Right lobe of liver (tissue), 4 donors: ENCODE data around the gene CLCA2.

Source experiments
- POLR2A ChIP-seq: fragments of 450-650 bp; IDR thresholded peaks from one replicate; pipeline ENCODE4 v1.6.1; 2017; ENCODE audit warnings: antibody characterized with exemption, mild to moderate bottlenecking
- TF ChIP-seq, protein P1 (sequence below), 4 donors: fragments of 200-600 bp in 3 of 4; fragments of 450-650 bp in 1 of 4; IDR thresholded peaks; one replicate each; pipeline versions ENCODE4 v1.5.1 to v1.8.0; 2016 to 2022; ENCODE audit warnings: antibody characterized with exemption in 4 of 4, mild to moderate bottlenecking in 2 of 4
- donor health status: DM: no; HTN: no; CAD: no.
- donor health status: DM: no; HTN: no; CAD: no.
- donor health status: DM: no; HTN: yes; CAD: no.

DNA sequence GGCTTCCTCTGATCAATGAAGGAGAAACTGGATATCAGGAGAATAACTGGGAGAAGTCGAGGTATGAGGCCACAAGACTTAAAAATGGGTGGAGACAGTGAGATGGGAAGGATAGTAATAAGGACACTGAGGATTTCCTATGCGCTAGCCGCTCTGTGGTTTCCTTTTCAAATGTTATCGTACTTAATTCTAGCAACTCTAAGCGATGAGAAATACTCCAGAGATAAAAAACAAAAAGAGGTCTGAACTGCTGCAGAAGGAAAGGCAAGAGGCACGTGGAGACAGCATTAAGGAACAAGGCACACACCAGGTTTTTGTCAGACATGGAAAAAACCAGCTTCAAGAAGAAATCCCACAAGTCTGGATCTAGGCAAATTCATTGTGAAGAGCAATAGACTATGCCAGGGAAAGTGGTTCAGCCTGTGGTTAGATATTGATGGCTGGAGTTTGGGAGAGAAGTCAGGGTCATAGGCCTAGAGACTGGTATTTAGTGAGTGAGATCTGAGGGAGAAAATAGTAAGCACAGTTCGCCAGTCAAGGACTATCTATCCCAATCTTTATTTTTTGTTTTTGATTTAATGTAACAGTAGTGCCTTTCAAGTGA is 5.3 kb downstream of the CLCA2 start:
- TF ChIP-seq, protein P1, sequence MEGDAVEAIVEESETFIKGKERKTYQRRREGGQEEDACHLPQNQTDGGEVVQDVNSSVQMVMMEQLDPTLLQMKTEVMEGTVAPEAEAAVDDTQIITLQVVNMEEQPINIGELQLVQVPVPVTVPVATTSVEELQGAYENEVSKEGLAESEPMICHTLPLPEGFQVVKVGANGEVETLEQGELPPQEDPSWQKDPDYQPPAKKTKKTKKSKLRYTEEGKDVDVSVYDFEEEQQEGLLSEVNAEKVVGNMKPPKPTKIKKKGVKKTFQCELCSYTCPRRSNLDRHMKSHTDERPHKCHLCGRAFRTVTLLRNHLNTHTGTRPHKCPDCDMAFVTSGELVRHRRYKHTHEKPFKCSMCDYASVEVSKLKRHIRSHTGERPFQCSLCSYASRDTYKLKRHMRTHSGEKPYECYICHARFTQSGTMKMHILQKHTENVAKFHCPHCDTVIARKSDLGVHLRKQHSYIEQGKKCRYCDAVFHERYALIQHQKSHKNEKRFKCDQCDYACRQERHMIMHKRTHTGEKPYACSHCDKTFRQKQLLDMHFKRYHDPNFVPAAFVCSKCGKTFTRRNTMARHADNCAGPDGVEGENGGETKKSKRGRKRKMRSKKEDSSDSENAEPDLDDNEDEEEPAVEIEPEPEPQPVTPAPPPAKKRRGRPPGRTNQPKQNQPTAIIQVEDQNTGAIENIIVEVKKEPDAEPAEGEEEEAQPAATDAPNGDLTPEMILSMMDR (IDR thresholded peaks at IDR 0.05): no peak
- TF ChIP-seq POLR2A: no peak
